PC-9 (cell line): ENCODE data around the gene ITPKC.

Source experiments
- CTCF ChIP-seq: fragments of 200-600 bp; sonication (generic); conservative IDR thresholded peaks from 2 replicates; pipeline ENCODE4 v1.6.1; 2017; ENCODE audit warnings: mixed run types, antibody characterized with exemption, mild to moderate bottlenecking, moderate library complexity
- EZH2 ChIP-seq: fragments of 200-600 bp; sonication (generic); IDR thresholded peaks from 2 replicates; pipeline ENCODE4 v1.8.0; 2017; ENCODE audit warnings: antibody characterized with exemption, low read depth

- TF ChIP-seq CTCF: no peak
- TF ChIP-seq EZH2: no peak
These were observed 58.7 kb downstream of the ITPKC start for GRCh38 chr19:40775632-40776022.
